Epithelial cell of esophagus (primary cell): ENCODE measurements around the gene UBE2O.

Source experiments
- DNase-seq: peaks from one replicate; pipeline ENCODE4 v3.0.0; 2010; ENCODE audit warnings: low read depth
- H3K4me3 ChIP-seq: 2 replicates; pipeline ENCODE4 v1.5.1; 2011; ENCODE audit warnings: mild to moderate bottlenecking, low read length, control low read depth
- TF ChIP-seq, protein P1 (sequence below): IDR thresholded peaks from 2 replicates; pipeline ENCODE4 v1.5.1; 2011; ENCODE audit warnings: low read depth, mild to moderate bottlenecking, low read length, control low read depth, inconsistent platforms; ENCODE audit not compliant: insufficient read depth; ENCODE audit errors: missing control alignments

The UBE2O gene

DNA sequence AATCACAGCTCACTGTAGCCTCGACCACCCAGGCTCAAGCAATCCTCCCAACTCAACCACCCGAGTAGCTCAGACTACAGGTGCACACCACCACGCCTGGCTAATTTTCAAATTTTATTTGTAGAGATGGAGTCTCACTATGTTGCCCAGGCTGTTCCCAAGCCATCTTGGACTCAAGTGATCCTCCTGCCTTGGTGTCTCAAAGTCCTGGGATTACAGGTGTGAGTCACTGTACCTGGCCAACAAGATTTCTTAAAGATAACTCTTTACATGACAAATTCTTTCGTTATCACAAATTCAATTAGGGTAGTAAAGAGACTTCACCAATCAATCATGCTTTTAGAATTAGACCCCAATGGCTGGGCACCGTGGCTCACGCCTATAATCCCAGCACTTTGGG lies 111.7 kb downstream of the UBE2O start:
- TF ChIP-seq, protein P1, sequence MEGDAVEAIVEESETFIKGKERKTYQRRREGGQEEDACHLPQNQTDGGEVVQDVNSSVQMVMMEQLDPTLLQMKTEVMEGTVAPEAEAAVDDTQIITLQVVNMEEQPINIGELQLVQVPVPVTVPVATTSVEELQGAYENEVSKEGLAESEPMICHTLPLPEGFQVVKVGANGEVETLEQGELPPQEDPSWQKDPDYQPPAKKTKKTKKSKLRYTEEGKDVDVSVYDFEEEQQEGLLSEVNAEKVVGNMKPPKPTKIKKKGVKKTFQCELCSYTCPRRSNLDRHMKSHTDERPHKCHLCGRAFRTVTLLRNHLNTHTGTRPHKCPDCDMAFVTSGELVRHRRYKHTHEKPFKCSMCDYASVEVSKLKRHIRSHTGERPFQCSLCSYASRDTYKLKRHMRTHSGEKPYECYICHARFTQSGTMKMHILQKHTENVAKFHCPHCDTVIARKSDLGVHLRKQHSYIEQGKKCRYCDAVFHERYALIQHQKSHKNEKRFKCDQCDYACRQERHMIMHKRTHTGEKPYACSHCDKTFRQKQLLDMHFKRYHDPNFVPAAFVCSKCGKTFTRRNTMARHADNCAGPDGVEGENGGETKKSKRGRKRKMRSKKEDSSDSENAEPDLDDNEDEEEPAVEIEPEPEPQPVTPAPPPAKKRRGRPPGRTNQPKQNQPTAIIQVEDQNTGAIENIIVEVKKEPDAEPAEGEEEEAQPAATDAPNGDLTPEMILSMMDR = no peak
- no peak for DNase-seq
- H3K4me3 ChIP-seq = no peak overlapping the region
